Measurements from ENCODE around the gene AFM.
"Not testable (repeated sequence)": the region's sequence is repeated elsewhere in the genome, so short reads cannot be mapped to it uniquely, and the experiment has no call there.

The AFM gene

GRCh38 chr4:73501664-73502265 lies 20.2 kb downstream of the AFM start:
- DNase-seq (ENCODE audit: extremely low read depth in 1 of 2, low read depth in 1 of 2), result no peak

GRCh38 chr4:73505567-73505966 lies 24.0 kb downstream of the AFM start:
- no peak for DNase-seq (ENCODE audit: extremely low read depth in 1 of 2, low read depth in 1 of 2)

- no peak for DNase-seq (ENCODE audit: extremely low read depth in 1 of 2, low read depth in 1 of 2)
Observed at GRCh38 chr4:73507541-73507940, 26.0 kb downstream of the AFM start.

GRCh38 chr4:73508651-73509050 lies 27.1 kb downstream of the AFM start:
- no peak for DNase-seq (ENCODE audit: extremely low read depth in 1 of 2, low read depth in 1 of 2)

GRCh38 chr4:73518340-73518739 lies 36.8 kb downstream of the AFM start:
- no peak for DNase-seq (ENCODE audit: extremely low read depth in 1 of 2, low read depth in 1 of 2)

GRCh38 chr4:73520821-73521220 lies 39.3 kb downstream of the AFM start:
- DNase-seq (ENCODE audit: extremely low read depth in 1 of 2, low read depth in 1 of 2), result no peak

- no peak for DNase-seq (ENCODE audit: extremely low read depth in 1 of 2, low read depth in 1 of 2)
Observed at GRCh38 chr4:73523126-73523525, 41.6 kb downstream of the AFM start.

GRCh38 chr4:73525611-73526010 lies 44.1 kb downstream of the AFM start:
- DNase-seq (ENCODE audit: extremely low read depth in 1 of 2, low read depth in 1 of 2), result no peak

- no peak for DNase-seq (ENCODE audit: extremely low read depth in 1 of 2, low read depth in 1 of 2)
Observed at GRCh38 chr4:73527196-73527595, 45.7 kb downstream of the AFM start.

GRCh38 chr4:73528171-73528570 lies 46.6 kb downstream of the AFM start:
- no peak for DNase-seq (ENCODE audit: extremely low read depth in 1 of 2, low read depth in 1 of 2)

- no peak for DNase-seq (ENCODE audit: extremely low read depth in 1 of 2, low read depth in 1 of 2)
Observed at GRCh38 chr4:73533515-73534422, 52.2 kb downstream of the AFM start.

GRCh38 chr4:73538162-73538561 lies 56.6 kb downstream of the AFM start:
- no peak for DNase-seq (ENCODE audit: extremely low read depth in 1 of 2, low read depth in 1 of 2)

GRCh38 chr4:73539386-73539785 lies 57.8 kb downstream of the AFM start:
- DNase-seq (ENCODE audit: extremely low read depth in 1 of 2, low read depth in 1 of 2), result no peak

- DNase-seq (ENCODE audit: extremely low read depth in 1 of 2, low read depth in 1 of 2), result no peak
Observed at GRCh38 chr4:73540826-73541225, 59.3 kb downstream of the AFM start.

GRCh38 chr4:73541251-73541650 lies 59.7 kb downstream of the AFM start:
- DNase-seq (ENCODE audit: extremely low read depth in 1 of 2, low read depth in 1 of 2), result no peak

GRCh38 chr4:73544620-73545019 lies 63.1 kb downstream of the AFM start:
- no peak for DNase-seq (ENCODE audit: extremely low read depth in 1 of 2, low read depth in 1 of 2)

- DNase-seq (ENCODE audit: extremely low read depth in 1 of 2, low read depth in 1 of 2), result not testable (repeated sequence)
Observed at GRCh38 chr4:73550865-73551264, 69.3 kb downstream of the AFM start.

Measured in stimulated activated CD8-positive, alpha-beta memory T cell treated with anti-CD3 and anti-CD28 coated beads, Interleukin-7, amount 100 ng/mL, for 48 hours (primary cell).